ENCODE results near the gene GNE. TPM values are rescaled to one million over a fixed set of nuclear protein-coding genes. Genes with fewer than 3 reads are reported as not detected.

GNE gene
- total RNA-seq, 1 donor from 2014 or later, result 19.3 TPM

- DNase-seq (no peak), ATAC-seq (ENCODE audit: low read depth) (no peak)
- no peak for TF ChIP-seq CTCF (IDR thresholded peaks at IDR 0.05)
- ChIA-PET CTCF (no interaction called here), POLR2A (no interaction called here)
- no peaks in the 10 kb centered on the region for H3K27me3 Mint-ChIP-seq
- intact Hi-C loops (cut with micrococcal nuclease), result no loop called here
- H3K4me1 Mint-ChIP-seq, result no peaks in the 10 kb centered on the region
- no peak overlapping the region for H3K4me3 Mint-ChIP-seq
- H3K27ac Mint-ChIP-seq, result no peak overlapping the region
- H3K9me3 Mint-ChIP-seq, result no peaks in the 10 kb centered on the region
- H3K36me3 Mint-ChIP-seq (ENCODE audit: low read depth), result no peaks in the 10 kb centered on the region
Observed at GRCh38 chr9:36289836-36290435, 31.7 kb upstream of the GNE start.

GRCh38 chr9:36288070-36288469, 29.8 kb upstream of the GNE start:
- H3K27ac Mint-ChIP-seq, result no peak overlapping the region
- no peak overlapping the region for H3K4me3 Mint-ChIP-seq
- H3K4me1 Mint-ChIP-seq, result no peaks in the 10 kb centered on the region
- H3K27me3 Mint-ChIP-seq, result no peaks in the 10 kb centered on the region
- no peaks in the 10 kb centered on the region for H3K36me3 Mint-ChIP-seq (ENCODE audit: low read depth)
- ChIA-PET CTCF (no interaction called here), POLR2A (no interaction called here)
- ATAC-seq (ENCODE audit: low read depth) (no peak), DNase-seq (no peak)
- TF ChIP-seq CTCF (IDR thresholded peaks at IDR 0.05), result no peak
- no peaks in the 10 kb centered on the region for H3K9me3 Mint-ChIP-seq
- intact Hi-C loops (cut with micrococcal nuclease), result no loop called here

DNA sequence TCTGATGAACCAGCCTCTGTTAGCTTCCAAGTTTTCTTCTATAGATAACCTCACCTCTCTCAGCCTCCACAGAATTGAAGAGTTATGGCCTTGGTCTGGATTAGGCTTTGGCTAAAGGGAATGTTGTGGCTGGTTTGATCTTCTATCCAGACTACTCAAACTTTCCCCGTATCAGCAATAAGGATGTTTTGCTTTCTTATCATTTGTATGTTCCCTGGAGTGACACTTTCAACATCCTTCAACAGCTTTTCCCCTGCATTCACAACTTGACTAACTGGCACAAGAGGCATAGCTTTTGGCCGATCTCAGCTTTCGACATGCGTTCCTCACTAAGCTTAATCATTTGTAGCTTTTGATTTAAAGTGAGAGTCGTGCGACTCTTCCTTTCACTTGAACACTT, 28.1 kb upstream of the GNE start:
- Mint-ChIP-seq H3K27me3 (no peaks in the 10 kb centered on the region), H3K27ac (no peak overlapping the region), H3K36me3 (ENCODE audit: low read depth) (no peaks in the 10 kb centered on the region), H3K4me1 (no peaks in the 10 kb centered on the region), H3K4me3 (no peak overlapping the region), H3K9me3 (no peaks in the 10 kb centered on the region)
- POLR2A ChIA-PET, result no interaction called here
- ATAC-seq (ENCODE audit: low read depth) (no peak), DNase-seq (no peak)
- TF ChIP-seq CTCF (IDR thresholded peaks at IDR 0.05), result no peak
- intact Hi-C loops (cut with micrococcal nuclease), result no loop called here
- CTCF ChIA-PET, result no interaction called here

DNA sequence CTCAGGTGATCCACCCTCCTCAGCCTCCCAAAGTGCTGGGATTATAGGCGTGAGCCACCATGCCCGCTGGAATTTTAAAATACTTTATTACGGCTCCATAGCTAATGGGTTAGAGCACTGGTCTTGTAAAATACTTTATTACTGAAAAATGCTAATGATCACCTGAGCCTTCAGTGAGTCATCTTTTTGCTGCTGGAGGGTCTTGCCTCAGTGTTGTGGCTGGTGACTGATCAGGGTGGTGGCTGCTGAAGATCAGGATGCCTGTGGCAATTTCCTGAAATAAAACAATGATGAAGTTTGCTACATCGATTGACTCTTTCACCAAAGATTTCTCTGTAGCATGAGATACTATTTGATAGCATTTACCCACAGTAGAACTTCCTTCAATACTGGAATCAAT, 26.0 kb upstream of the GNE start:
- no peak for DNase-seq
- CTCF ChIA-PET, result no interaction called here
- Mint-ChIP-seq H3K9me3 (no peaks in the 10 kb centered on the region), H3K36me3 (ENCODE audit: low read depth) (no peaks in the 10 kb centered on the region), H3K4me1 (no peaks in the 10 kb centered on the region), H3K27ac (no peak overlapping the region), H3K27me3 (no peaks in the 10 kb centered on the region), H3K4me3 (no peak overlapping the region)
- TF ChIP-seq CTCF (IDR thresholded peaks at IDR 0.05), result no peak
- no peak for ATAC-seq (ENCODE audit: low read depth)
- intact Hi-C loops (cut with micrococcal nuclease), result no loop called here
- POLR2A ChIA-PET, result interaction anchor here (0.7 kb wide), 1 partner anchor 21 kb away, joined by 5 read pairs; no protein-coding TSS in a partner anchor

DNA sequence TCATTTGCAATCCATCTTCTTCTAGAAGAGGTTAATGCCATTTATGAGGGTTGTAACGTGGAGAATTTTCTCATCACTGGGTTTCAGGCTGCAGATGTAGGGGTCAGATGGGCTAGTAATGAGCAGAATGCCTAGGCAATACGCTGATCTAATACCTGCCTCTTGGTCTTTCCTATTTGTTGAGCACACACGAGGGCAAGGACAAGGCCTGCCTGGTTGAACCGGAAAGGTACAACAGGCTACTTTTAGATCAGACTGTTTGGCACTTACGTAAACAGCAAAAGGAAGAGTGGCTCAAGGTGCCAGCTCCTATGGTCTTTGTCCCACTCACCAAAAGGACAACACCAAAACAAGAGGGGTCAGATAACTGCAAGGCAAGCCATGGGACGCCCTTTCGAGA, 24.0 kb upstream of the GNE start:
- DNase-seq, result no peak
- Mint-ChIP-seq H3K36me3 (ENCODE audit: low read depth) (no peaks in the 10 kb centered on the region), H3K4me3 (no peak overlapping the region), H3K27ac (no peak overlapping the region), H3K4me1 (no peaks in the 10 kb centered on the region), H3K9me3 (no peaks in the 10 kb centered on the region), H3K27me3 (no peaks in the 10 kb centered on the region)
- POLR2A ChIA-PET, result no interaction called here
- CTCF ChIA-PET, result no interaction called here
- intact Hi-C loops (cut with micrococcal nuclease), result no loop called here
- no peak for ATAC-seq (ENCODE audit: low read depth)
- TF ChIP-seq CTCF (IDR thresholded peaks at IDR 0.05), result no peak
